Ammon's horn (tissue), 1 donor: ENCODE measurements around the gene SATB2.

Experiments
- DNase-seq: peaks from one replicate; pipeline ENCODE4 v3.0.0-alpha.2; 2016; ENCODE audit warnings: low spot score

The SATB2 gene

DNA sequence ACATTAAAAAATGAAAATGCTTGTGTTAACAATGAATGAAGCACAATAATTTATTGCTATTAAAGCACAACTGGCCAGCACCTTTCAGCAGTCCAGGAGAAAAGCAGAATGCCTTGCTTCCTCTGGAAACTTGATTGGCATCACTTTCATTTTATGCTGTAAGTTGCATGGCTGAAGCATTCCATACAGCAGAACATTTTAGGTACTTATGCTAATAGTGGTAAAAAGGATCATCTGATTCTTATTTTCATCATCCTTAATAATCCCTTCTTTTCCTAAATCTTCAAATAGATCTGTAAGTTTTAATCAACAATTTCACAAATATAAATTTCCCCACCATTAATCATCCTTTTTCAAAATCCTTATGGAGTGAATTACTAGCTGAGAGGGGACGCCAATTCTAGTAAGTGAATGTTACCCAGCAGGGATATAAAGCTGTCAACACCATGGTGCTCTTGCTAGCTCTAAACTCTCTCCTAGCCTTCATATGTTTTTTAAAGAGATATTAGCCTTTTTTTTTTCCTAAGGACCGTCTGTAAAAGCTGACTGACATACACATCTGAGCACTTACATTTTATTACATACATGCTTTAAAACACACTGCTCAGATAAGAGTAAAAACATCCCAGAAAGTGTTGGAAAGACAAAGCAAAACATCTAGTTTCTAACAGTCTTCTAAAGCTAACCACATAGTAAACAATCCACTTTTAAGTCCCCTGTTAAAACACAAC, 5.3 kb downstream of the SATB2 start:
- DNase-seq, result no peak

DNA sequence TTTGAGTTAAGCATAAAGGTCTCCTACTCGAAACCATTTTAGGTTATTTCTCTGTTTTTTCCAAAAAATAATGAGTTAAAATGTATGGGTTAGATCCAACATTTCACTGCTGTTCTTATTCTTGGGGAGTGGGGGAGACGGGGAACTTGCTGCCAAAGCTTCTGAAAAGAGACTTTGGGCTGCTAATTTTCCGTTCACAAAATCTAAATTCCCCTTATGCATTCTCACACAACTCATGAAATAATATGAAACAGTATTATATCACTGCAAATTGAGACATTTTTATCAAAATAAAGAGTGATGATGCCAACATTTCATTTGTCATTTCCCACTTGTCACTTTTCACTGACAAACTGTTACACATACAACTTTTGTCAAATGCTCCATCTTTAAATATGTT, 7.8 kb downstream of the SATB2 start:
- DNase-seq, result no peak

DNA sequence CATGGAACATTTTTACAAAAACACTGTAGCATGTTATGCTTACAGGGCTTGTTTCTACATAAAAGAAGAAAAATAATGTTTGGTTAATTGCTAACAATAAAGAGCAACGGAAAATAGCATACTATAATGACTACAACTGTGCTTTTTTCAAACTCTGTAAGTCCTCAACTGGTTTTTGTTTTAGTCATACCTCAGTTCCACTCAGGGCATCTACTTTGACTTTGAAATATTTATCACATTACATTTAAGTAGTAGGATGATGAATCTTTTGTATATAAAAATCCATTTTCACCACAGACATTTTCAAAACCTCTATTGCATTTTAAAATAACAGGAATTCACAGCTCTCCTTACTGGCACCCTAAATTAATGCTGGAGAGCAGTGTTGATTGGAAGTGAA, 8.3 kb downstream of the SATB2 start:
- no peak for DNase-seq

DNA sequence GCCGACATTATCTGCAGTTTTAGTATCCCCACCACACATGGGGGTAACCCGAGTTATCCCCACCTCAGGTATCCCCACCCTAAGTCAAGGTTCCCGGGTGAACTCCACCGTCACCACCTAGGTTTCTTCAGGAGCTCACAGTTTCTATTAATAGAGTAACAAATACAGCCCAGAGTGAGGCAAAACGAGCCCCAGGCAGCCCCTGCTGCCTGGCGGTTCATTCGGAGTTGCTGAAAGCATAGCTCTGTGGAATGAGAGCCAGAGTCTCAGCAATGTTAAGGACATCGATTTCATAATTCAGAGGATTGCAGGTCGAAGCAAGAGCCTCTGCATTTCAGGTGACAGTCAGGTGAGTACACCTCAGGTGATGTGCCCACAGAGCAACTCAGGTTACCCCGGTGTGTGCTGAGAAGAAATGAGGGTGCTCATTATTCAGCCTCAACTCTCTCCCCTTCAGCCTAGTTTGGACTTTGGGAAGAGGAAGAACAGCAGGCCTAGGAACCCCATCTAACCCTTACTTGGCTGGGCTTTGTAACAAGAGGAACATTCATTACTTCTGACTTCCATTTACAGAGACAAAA, 10.7 kb downstream of the SATB2 start:
- DNase-seq, result no peak

DNA sequence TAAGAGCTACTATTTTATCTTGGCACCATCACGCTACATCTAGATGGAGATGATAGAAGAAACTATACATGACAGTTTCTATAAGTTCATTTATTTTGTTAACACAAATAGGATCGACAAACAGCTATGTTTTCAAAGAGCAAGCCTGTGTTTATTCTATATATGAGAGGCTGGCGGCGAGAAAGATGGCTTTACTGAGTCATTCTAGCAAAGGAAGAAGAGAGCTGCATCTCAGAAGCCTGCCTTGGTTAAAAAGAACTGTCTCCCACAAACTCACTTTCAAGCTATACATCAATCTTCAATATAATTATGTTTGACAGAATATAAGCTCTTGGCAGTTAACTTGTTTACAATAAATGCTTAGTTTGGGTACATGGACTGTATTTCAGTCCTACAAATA, 13.0 kb downstream of the SATB2 start:
- no peak for DNase-seq

DNA sequence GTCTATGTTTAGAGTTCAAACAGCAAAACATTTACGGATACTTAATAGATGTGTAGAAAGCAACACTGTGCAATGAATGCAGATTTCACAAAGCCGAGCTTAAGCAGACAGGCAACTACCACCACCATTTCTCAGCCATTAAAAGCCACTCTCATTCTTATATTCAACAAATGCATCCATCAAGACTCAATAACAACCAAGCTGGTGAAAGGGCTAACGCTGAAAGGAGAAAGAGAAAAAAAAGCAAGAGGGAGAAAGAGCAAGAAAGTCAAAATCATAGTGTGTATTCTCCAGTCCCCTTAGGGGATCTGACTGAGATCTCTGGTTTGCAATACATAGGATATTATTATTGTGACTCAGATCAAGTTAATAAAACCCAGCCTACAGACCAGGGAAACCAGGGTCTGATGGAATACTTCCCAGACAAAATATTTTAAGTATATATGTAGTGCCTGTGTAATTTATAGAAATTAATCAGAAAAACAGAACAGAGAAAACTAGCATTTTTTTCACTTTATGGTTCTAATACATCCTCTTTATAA, 14.1 kb downstream of the SATB2 start:
- DNase-seq, result no peak

DNA sequence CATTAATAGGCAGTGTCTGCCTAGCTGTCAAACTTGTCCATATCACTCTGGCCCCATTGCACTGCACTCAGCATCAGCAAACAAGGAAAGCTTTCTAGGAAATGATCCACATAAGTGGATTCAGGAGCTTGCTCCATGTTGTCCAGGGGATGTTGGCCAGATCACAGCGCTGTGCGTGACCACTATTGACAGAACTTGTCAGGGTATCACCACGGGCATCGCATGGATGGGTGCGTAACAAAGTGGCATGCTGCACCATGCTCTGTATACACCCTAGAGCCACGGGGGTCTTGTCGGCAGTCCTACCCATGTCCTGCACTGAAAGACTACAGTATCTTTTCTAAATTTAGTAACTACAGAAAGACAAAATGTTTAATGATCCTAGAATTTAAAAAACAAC, 15.6 kb downstream of the SATB2 start:
- DNase-seq, result no peak

DNA sequence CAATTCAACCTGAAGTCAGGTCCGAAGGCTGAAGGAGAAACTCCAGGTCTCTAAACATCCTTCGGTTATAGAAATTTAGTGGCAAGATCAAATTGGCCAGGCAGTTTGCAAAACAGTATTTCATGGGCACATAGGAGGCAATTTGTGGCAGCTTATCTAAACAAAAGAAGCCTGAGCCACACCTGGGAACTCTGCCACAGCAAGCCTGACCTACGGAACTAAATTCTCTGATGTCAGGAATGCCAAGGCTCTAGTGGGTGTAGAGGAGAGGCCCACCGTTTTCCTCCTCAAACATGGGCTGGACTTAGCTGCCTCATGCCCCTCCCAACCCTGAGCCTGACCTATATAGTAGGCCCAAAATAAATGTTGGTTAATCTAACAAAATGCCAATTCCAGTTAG, 16.0 kb downstream of the SATB2 start:
- DNase-seq, result no peak

DNA sequence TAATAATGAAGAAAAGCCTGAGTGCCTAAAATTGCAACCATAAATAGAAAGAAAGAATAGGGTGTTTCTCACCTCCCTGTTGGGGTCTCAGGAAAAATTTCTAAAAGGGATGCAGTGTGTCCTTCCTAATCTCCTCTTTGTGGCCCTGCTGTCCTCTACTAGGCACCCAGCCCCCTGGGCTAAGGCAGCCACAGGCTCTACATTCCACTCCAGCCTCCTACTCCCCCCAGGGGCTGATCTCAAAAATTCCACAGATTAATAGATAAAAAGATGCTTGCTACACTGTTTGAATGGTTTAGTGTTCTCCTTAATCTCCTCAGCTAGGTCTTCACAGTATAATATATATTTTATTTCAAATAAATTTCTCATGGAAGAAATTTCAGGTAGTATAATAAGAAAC, 17.6 kb downstream of the SATB2 start:
- DNase-seq, result no peak

DNA sequence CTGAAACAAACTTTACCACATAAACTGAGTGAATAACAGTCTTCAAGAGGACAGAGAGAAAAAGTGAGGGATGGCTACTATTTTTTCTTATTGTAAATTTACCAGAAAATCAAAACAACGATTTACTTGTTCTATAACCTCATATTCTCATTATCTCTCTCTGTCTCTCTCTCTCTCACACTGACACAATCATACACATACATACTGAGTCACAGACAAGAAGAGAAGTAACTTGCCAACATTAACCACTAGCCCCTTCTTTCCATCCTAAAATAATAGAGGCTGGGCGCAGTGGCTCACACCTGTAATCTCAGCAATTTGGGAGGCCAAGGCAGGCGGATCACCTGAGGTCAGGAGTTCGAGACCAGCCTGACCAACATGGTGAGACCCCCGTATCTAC, 18.2 kb downstream of the SATB2 start:
- DNase-seq, result no peak

DNA sequence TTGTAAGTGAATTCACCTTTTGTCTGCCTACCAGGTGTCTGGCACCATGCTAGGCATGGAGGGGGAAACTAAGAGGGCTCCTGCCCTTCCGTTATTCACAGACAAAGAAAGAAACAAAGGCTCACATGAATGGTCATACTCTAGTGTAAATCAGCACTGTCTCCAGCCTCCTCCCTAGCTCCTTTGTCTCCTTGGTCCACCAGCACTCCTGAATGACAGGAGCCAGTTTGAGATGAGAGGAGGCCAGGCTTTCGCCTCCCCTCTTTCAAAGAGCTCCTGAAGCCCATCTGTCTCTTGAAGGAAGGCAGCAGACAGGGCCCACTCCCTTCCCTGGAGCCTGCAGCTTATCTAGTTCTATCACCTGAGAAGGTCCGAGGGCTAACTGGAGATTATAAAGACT, 18.7 kb downstream of the SATB2 start:
- no peak for DNase-seq

DNA sequence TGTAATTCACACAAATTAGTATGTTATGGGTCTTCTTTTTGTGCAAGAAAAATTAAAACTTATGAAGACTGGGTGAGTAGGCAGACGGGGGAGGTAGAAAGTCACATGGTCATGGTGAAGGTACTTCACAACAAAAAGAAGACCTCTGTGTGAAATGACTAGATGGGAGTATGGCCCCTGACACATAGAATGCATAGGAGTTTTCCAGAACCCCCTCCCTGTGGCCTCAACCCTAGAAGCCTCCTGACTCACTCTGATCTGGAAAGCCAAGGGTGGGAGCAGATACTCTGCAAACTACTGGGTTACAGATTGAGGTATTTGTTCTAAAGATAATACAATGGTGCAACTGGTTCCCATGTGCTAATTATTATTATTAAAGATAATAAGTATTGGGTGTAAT, 23.2 kb downstream of the SATB2 start:
- DNase-seq, result no peak

DNA sequence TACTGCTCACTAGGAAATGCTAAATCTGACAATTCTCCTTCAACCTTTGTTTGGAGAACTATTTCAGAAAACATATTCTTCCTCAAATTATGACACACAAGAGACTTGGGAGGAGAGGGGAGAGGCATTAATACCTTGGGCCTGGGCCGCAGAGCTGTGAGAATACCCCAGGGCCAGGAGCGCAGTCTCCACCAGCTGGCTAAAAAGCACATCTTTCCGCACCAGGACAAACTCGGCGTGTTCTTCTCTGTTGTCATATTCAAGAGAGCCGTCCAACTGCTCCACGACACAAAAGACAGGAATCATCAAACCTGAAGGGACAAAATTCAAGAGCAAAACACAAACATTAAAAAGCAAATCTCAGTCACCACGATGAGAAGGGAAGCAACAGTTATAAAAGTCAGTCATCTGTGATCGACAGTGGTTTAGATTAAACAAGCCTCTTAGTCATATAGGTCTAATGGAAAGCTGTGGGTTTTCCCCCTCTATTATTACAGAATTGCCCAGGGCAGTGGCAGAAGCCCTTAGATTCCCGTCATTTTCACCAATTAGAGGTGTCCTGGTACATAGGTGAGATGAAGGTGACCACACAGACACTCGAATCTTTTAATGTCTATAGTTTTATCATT, 24.4 kb downstream of the SATB2 start:
- no peak for DNase-seq

DNA sequence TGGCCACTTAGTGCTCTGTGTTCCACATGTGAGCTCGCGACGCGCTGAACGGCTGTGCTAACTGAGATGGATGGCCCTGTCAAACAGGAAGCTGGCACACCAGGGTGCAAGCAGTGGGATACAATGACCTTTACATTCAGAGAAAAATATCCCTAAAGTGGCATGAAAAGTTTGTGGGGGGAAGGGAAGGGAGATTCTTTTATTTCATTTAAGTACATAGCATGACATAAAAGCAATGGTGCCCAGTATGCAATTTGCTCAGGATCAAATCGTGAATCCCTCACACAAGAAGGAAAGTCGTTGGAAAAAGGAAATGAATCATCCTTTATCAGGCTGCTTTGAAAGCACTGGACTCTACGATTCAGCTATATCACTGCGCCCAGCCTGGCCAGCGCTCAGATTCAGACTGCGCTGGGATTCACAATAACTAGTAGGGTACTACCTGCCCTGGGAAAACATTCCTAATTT, 26.0 kb downstream of the SATB2 start:
- no peak for DNase-seq

DNA sequence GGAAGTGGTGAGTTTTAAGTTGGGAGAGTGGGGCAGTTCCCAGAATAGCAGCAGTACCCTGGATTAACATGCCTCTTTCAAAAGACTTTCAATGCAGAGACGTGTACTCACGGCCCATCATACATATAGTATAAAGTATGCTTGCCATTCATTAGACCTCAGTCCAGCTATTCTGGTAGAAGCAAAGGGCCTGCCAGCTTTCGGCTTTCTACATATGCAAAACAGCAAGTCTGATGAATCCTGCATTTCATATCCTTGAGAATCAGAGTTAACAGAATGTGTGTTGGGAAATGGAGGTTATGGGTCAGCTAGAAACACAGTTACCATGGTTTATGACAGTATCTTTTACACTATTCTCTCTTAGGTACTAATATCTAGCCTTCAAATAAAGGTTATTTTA, 27.5 kb downstream of the SATB2 start:
- no peak for DNase-seq

DNA sequence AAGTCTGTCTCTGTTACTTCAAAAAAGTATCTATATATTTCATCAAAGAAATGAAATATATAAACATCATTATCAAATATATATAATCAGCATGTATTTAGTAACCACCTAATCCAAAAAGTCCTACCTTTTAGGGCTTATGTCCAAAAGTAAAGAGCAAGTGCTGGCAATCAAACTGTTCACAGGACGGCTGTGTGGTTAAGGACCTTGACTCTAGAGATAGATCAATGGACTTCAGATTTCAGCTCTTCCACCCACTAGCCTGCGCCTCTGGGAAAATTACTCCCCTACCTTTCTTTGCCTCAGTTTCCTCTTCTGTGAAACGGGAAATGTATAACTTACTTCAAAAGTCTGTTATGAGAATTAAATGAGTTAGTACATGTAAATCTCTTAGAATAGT, 29.4 kb downstream of the SATB2 start:
- DNase-seq, result no peak

DNA sequence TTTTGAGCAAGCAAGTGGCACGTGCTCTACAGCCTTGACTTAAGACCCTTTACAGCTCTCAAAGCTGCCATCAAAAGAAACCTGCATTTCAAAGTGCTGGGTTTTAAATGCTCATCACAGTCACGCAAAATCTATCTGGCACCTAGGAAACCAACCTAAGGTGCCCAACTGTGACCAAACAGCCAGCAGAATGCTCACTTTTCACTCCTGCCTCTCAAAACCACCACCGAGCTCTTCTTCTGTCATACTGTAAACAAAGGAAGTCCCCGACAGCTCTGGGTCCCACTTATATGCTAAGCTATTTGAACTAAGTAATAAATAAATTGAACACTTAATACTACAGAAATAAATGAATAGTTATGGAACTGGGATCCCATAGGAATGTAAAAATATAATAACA, 33.6 kb downstream of the SATB2 start:
- DNase-seq, result no peak

DNA sequence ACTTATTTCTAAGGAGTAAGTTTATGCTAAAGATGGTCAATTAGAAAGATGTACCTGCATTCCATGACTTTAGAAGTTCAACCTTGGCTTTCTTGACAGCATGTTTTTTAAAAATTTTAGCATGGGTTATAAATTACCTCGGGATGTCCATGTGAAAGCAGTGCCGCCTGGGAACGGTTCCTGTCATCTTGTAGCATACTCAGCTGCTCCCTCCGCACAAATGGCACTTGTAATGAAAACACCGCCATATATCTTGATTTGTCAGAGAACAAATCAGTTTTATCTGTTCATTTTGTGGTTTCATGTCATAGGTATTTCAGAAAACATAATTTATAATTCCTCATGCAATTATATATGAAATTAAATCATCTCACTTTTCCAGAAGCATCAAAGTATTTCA, 38.3 kb downstream of the SATB2 start:
- no peak for DNase-seq

DNA sequence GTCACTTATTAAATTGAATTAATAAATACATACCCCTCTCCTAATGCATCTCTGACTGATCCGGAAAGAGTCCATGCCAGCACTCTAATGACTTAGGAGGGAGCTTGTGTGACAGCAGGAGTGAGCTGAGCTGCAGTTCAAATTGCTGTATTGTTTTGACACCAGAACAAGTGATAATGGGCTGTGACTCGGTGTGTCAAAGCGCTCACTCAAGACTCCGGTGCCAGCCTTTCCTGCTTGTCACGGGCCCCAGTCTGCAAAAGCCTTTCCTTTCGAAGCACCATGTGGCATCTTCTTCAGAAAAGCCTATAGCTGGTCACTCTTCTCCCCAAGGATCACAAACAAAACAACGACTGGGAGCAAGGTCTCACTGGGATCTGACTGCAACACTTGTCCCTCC, 43.3 kb downstream of the SATB2 start:
- DNase-seq, result no peak

DNA sequence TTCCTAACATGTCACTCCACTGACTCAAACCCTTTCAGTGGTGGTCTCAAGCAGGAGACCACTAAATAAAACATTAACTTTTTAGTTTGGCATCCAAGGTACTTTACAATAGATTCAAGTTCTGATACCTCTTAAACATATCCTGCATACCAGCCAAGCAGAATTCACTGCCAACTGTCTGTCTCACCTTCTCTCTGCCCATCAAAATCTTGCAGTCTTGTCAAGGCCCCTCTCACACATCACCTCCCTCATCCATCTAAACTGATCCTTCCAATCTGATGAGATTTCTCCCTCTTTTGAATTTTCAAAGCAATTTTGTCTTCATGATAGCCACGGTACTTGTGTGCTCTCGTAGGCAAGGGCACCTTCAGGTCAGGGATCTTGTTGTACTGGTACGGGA, 43.7 kb downstream of the SATB2 start:
- no peak for DNase-seq

DNA sequence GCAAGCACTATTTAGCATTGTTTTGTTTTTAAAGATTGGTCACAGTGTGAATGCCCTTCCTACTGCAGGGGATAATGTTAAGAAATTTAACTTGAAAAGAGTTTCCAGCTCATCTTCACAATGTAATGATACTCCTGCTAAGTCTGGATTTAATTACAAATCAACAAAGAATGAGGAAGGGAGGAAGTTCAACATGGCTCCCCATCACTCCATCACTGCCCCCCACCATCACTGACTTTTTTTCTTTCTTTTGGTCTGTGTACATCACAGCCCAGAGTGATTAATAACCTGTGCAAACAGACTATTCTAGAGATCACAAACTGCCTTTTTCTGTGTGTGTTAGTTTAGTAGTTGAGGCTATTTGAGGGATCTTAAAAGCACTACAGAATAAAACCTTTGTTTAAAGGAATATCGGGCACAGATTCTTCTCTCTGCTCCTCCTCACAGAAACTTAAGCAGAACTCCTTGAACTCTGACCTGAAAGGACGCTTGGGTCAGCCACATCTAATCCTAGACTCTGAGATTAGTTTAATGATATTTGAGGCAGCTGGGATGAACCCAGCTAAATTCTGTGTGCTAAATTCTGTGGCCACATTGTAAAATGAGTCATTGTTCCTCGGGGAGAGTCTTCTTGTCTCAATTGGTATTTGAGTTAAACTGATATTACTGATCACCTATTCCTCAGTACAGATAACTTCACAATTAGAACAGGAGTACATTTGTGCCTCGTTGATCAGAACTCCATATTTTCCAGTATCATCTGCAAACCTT, 47.8 kb downstream of the SATB2 start:
- no peak for DNase-seq

DNA sequence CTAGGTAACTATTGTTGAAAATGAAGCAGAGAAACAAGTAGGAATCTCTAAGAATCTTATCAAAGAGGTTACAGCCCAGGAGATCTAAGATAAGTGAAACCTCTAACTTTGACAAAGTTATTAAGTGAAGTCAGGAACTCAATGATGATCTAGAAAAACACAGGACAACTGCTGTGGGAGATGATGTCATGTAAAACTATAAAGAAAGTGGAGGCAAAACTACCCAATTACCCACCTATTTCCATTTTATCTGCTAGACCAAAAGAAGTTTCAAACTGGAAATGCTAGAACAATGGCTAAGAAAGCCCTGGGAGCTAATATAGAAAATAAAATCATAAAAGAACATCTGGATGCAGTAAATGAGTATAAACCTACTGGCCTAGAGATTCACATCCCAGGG, 50.3 kb downstream of the SATB2 start:
- DNase-seq, result no peak

DNA sequence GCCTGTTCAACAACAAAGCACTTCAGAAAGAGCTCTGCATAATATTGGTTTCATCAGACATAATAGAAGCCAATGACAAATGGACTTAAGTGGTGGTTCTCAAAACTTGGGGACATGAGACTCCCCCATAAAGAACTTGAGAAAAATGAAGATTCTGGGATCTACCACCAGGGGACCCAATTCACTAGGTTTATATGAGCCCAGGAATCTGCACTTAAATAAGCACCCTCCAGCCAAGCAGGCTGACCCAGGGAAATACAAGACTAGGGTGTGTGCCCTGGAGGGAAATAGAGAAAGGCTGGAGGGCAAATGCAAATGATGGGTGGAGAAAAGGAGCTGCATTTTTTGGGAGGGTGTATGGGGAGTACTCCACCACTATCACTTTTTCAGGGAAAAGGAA, 52.5 kb downstream of the SATB2 start:
- DNase-seq, result no peak
